H1 (cell line): Measurements from ENCODE around the gene MPP2. TPM values are rescaled to one million over a fixed set of nuclear protein-coding genes. Genes with fewer than 3 reads are reported as not detected.

Experiments
- CTCF ChIA-PET: fragments of 300-600 bp; sonication (Branson Sonifier 250); formaldehyde crosslinking; loops from one replicate; lab custom pipeline; 2021; ENCODE audit not compliant: partially characterized antibody; lab: Charles Lee
- POLR2A ChIA-PET: fragments of 300-600 bp; sonication (Branson Sonifier 250); formaldehyde crosslinking; loops from one replicate; lab custom pipeline; 2021; ENCODE audit warnings: inconsistent platforms; ENCODE audit not compliant: partially characterized antibody; lab: Charles Lee
- DNase-seq, 2 experiments: peaks; one replicate each; pipeline versions ENCODE4 v3.0.0 to v3.0.0-alpha.2; 2010 to 2022; ENCODE audit warnings: low spot score in 2 of 2, low read depth in 1 of 2, mixed read lengths in 1 of 2
- FAIRE-seq: peaks from 2 replicates; lab custom pipeline; 2011; peaks lifted over from hg19 to GRCh38; lab: Jason Lieb, UNC
- H2AFZ ChIP-seq: 2 replicates; pipeline ENCODE4 v1.8.1; 2012; ENCODE audit warnings: low read length, inconsistent platforms
- H2AK5ac ChIP-seq: 2 replicates; pipeline ENCODE4 v1.6.1; 2013; ENCODE audit warnings: low read depth, low read length
- H2BK120ac ChIP-seq: replicated peaks from 2 replicates; pipeline ENCODE3; 2013; ENCODE audit warnings: low read depth, low read length, inconsistent platforms
- H2BK12ac ChIP-seq: 2 replicates; pipeline ENCODE4 v1.6.1; 2013; ENCODE audit warnings: low read depth, low read length
- H2BK15ac ChIP-seq: 2 replicates; pipeline ENCODE4 v1.6.1; 2013; ENCODE audit warnings: low read length
- H2BK20ac ChIP-seq: 2 replicates; pipeline ENCODE4 v1.6.1; 2013; ENCODE audit warnings: low read length
- H2BK5ac ChIP-seq: 2 replicates; pipeline ENCODE4 v1.6.1; 2013; ENCODE audit warnings: low read depth, low read length
- H3K14ac ChIP-seq: 2 replicates; pipeline ENCODE4 v1.6.1; 2013; ENCODE audit warnings: inconsistent platforms; ENCODE audit not compliant: insufficient read length
- H3K18ac ChIP-seq: 2 replicates; pipeline ENCODE4 v1.6.1; 2013; ENCODE audit warnings: low read length; ENCODE audit errors: extremely low read depth
- H3K23ac ChIP-seq: 2 replicates; pipeline ENCODE4 v1.6.1; 2013; ENCODE audit warnings: inconsistent platforms; ENCODE audit not compliant: insufficient read length
- H3K23me2 ChIP-seq: 2 replicates; pipeline ENCODE4 v1.6.1; 2013; ENCODE audit warnings: low read depth, low read length
- H3K27ac ChIP-seq: 2 replicates; pipeline ENCODE4 v1.6.1; 2011; ENCODE audit warnings: low read depth, low read length, inconsistent platforms
- H3K27me3 ChIP-seq, 4 experiments: replicated peaks in 1 of 4; 1 replicate in 1 of 4; 2 replicates in 3 of 4; pipeline versions ENCODE4 v1.6.1 to v1.8.1; 2011 to 2013; ENCODE audit warnings: low read length in 3 of 4, mild to moderate bottlenecking in 3 of 4, inconsistent platforms in 2 of 4, mixed read lengths in 2 of 4, moderate library complexity in 1 of 4; ENCODE audit not compliant: control insufficient read depth in 3 of 4, insufficient read depth in 3 of 4; ENCODE audit errors: extremely low read depth in 1 of 4
- H3K36me3 ChIP-seq, 4 experiments: 2 replicates each; pipeline versions ENCODE4 v1.6.1 to v1.8.1; 2011 to 2013; ENCODE audit warnings: mild to moderate bottlenecking in 4 of 4, low read length in 3 of 4, moderate library complexity in 2 of 4, control low read depth in 1 of 4, inconsistent platforms in 1 of 4; ENCODE audit not compliant: insufficient read depth in 4 of 4, control insufficient read depth in 2 of 4
- H3K4ac ChIP-seq: replicated peaks from 2 replicates; pipeline ENCODE3; 2013; ENCODE audit warnings: low read length, low read depth, mixed read lengths, inconsistent platforms; ENCODE audit not compliant: insufficient read length
- H3K4me1 ChIP-seq, 4 experiments: replicated peaks in 1 of 4; 1 replicate in 1 of 4; 2 replicates in 3 of 4; pipeline versions ENCODE4 v1.6.1 to v1.8.1; 2011 to 2013; ENCODE audit warnings: low read length in 3 of 4, inconsistent platforms in 2 of 4, mixed read lengths in 1 of 4; ENCODE audit not compliant: insufficient read depth in 4 of 4, control insufficient read depth in 3 of 4
- H3K4me2 ChIP-seq, 2 experiments: 2 replicates each; pipeline versions ENCODE4 v1.6.1 to v1.8.1; 2011 to 2013; ENCODE audit warnings: low read depth in 2 of 2, low read length in 2 of 2, control low read depth in 1 of 2, inconsistent platforms in 1 of 2, mild to moderate bottlenecking in 1 of 2; ENCODE audit not compliant: insufficient read depth in 1 of 2
- H3K4me3 ChIP-seq, 4 experiments: fragments of 200-600, 300-600 bp in 1 of 4; sonication (generic), shearing (Covaris generic), sonication (Bioruptor Twin) in 1 of 4; 2 replicates each; pipeline versions ENCODE4 v1.5.1 to v1.8.1; 2011 to 2016; ENCODE audit warnings: low read length in 4 of 4, low read depth in 3 of 4, control low read depth in 2 of 4, inconsistent platforms in 2 of 4, mild to moderate bottlenecking in 2 of 4, mixed read lengths in 1 of 4, moderate library complexity in 1 of 4; ENCODE audit not compliant: insufficient read depth in 2 of 4; ENCODE audit errors: extremely low read depth in 1 of 4
- H3K56ac ChIP-seq: replicated peaks from 2 replicates; pipeline ENCODE3; 2013; ENCODE audit warnings: low read depth, mild to moderate bottlenecking, mixed read lengths, low read length, inconsistent platforms; ENCODE audit not compliant: insufficient read length
- H3K79me1 ChIP-seq: 2 replicates; pipeline ENCODE4 v1.6.1; 2013; ENCODE audit warnings: low read depth, low read length, control low read depth
- H3K79me2 ChIP-seq, 2 experiments: 2 replicates each; pipeline versions ENCODE4 v1.6.1 to v1.8.1; 2012 to 2013; ENCODE audit warnings: low read length in 2 of 2, mild to moderate bottlenecking in 2 of 2, inconsistent platforms in 1 of 2; ENCODE audit not compliant: insufficient read depth in 2 of 2, control insufficient read depth in 1 of 2
- H3K9ac ChIP-seq, 4 experiments: replicated peaks in 1 of 4; 1 replicate in 1 of 4; 2 replicates in 3 of 4; pipeline versions ENCODE4 v1.6.1 to v1.8.1; 2011 to 2013; ENCODE audit warnings: low read depth in 3 of 4, low read length in 3 of 4, control low read depth in 2 of 4, mild to moderate bottlenecking in 2 of 4, moderate library complexity in 2 of 4, inconsistent platforms in 1 of 4; ENCODE audit errors: extremely low read depth in 1 of 4
- H3K9me3 ChIP-seq, 2 experiments: 2 replicates each; pipeline versions ENCODE4 v1.6.1 to v1.8.1; 2012 to 2013; ENCODE audit warnings: mild to moderate bottlenecking in 2 of 2, moderate library complexity in 2 of 2, control low read depth in 1 of 2, inconsistent platforms in 1 of 2, low read depth in 1 of 2, low read length in 1 of 2, mixed read lengths in 1 of 2; ENCODE audit not compliant: insufficient read depth in 2 of 2
- H4K20me1 ChIP-seq, 2 experiments: replicated peaks in 1 of 2; 2 replicates each; pipeline versions ENCODE3 to v1.8.1; 2011 to 2013; ENCODE audit warnings: inconsistent platforms in 2 of 2, low read length in 2 of 2, mild to moderate bottlenecking in 1 of 2; ENCODE audit not compliant: insufficient read depth in 2 of 2, control insufficient read depth in 1 of 2
- H4K5ac ChIP-seq: 2 replicates; pipeline ENCODE4 v1.6.1; 2013; ENCODE audit warnings: low read length, low read depth, mixed read lengths, inconsistent platforms; ENCODE audit not compliant: insufficient read length
- H4K8ac ChIP-seq: 2 replicates; pipeline ENCODE4 v1.8.0; 2013; ENCODE audit warnings: mild to moderate bottlenecking, moderate library complexity, low read length, inconsistent platforms; ENCODE audit not compliant: insufficient read depth; ENCODE audit errors: extremely low read depth
- H4K91ac ChIP-seq: replicated peaks from 2 replicates; pipeline ENCODE3; 2013; ENCODE audit warnings: low read length, mixed read lengths, inconsistent platforms; ENCODE audit not compliant: insufficient read length
- CREB1 ChIP-seq: IDR thresholded peaks from 2 replicates; pipeline ENCODE4 v1.6.1; 2012; ENCODE audit warnings: inconsistent platforms
- CTBP2 ChIP-seq: IDR thresholded peaks from 2 replicates; pipeline ENCODE4 v1.7.0; 2011; ENCODE audit warnings: borderline replicate concordance, mild to moderate bottlenecking, moderate library complexity, mixed read lengths, low read length; ENCODE audit not compliant: insufficient read depth, insufficient read length
- SIN3A ChIP-seq, 2 experiments: IDR thresholded peaks in 1 of 2; conservative IDR thresholded peaks in 1 of 2; 2 replicates each; pipeline ENCODE4 v1.6.1; 2011 to 2012; ENCODE audit warnings: low read length in 2 of 2, improper control_type of control experiment in 1 of 2, low read depth in 1 of 2, mild to moderate bottlenecking in 1 of 2
- SIRT6 ChIP-seq: IDR thresholded peaks from one replicate; pipeline ENCODE4 v1.7.1; 2012; ENCODE audit warnings: low read length, inconsistent platforms
- SP4 ChIP-seq: IDR thresholded peaks from 2 replicates; pipeline ENCODE4 v1.6.1; 2012; ENCODE audit warnings: low read length, inconsistent platforms
- WGBS, 2 experiments: shearing (Covaris generic) in 1 of 2; methylation state at CpG; one replicate each; pipeline versions ENCODE4 v1.1.6 to v1.1.7; 2013 to 2015; ENCODE audit warnings: low lambda C conversion rate in 2 of 2, mixed read lengths in 2 of 2, inconsistent platforms in 1 of 2, low coverage in 1 of 2, missing lambda C conversion rate in 1 of 2; ENCODE audit not compliant: insufficient replicate concordance in 2 of 2, insufficient coverage in 1 of 2, insufficient read length in 1 of 2; ENCODE audit errors: extremely low coverage in 1 of 2, missing lambda C conversion rate in 1 of 2; 5-methylcytosine and 5-hydroxymethylcytosine counted together
- polyA plus RNA-seq, 7 experiments: library from polyadenylated mRNA; depleted of rRNA in 3 of 7; stranded (reverse) in 5 of 7; unstranded in 2 of 7; fragments of >200 nt in 5 of 7; fragments of 200-250 nt in 2 of 7; gene quantifications; 1 replicate in 5 of 7; 2 replicates in 1 of 7; 4 replicates in 1 of 7; pipeline versions ENCODE4 v1.2.1 to v1.2.3, GENCODE V29; 2011 to 2013; ENCODE audit warnings: missing spikeins in 2 of 7, mixed read lengths in 2 of 7
- total RNA-seq: library from RNA; stranded (reverse); fragmentation: NEBNext Ultra II Directional; extraction: Animal tissue kit (Norgen Biotek cat#: 25700); gene quantifications from 2 replicates; pipeline ENCODE4 v1.2.1, GENCODE V29; 2021

Gene MPP2
- total and polyA plus RNA-seq, 2 of the 8 experiments (the other 6 are each of a cell fraction or from before 2014, with no cell fraction given) = 30.9 to 34.1 TPM

- H3K79me2 ChIP-seq = no peaks in the 10 kb centered on the region
- no peak overlapping the region for H3K4me3 ChIP-seq
- no peak overlapping the region for H3K9ac ChIP-seq
- no peak overlapping the region for H3K14ac ChIP-seq
- H3K79me1 ChIP-seq = no peaks in the 10 kb centered on the region
- no peak for FAIRE-seq
- peaks cover 0 to 3% (median 0%) of the 10 kb centered on the region in 4 experiments; a peak in 2 of 7 replicates for H3K27me3 ChIP-seq
- WGBS, 2 experiments = 90% methylated on average over 4 of the region's 4 CpGs; no CpG with 5 or more reads in 1 of the 2 experiments
- no peak overlapping the region for H2AFZ ChIP-seq
- H2BK12ac ChIP-seq = no peak overlapping the region
- ChIA-PET CTCF (interaction anchor here (0.6 to 3.2 kb wide), 39 partner anchors 8 to 834 kb away, joined by 3 to 27 read pairs (median 5); partner anchors contain the start of gene MPP3), POLR2A (interaction anchor here (1.1 to 1.8 kb wide), 4 partner anchors 35 to 70 kb away, joined by 3 to 6 read pairs (median 4); no protein-coding TSS in a partner anchor)
- no peak overlapping the region for H2BK120ac ChIP-seq
- no peak overlapping the region for H4K5ac ChIP-seq
- H3K23me2 ChIP-seq = no peaks in the 10 kb centered on the region
- H4K91ac ChIP-seq = no peak overlapping the region
- H3K9me3 ChIP-seq = no peaks in the 10 kb centered on the region
- H3K23ac ChIP-seq = no peak overlapping the region
- H3K4ac ChIP-seq = no peak overlapping the region
- H3K4me2 ChIP-seq = no peak overlapping the region
- no peak overlapping the region for H2BK20ac ChIP-seq
- H2BK15ac ChIP-seq = no peak overlapping the region
- H3K56ac ChIP-seq = peak overlapping the region; percentile 73
- H3K27ac ChIP-seq = no peak overlapping the region
- H3K36me3 ChIP-seq = no peaks in the 10 kb centered on the region
- H3K18ac ChIP-seq = no peak overlapping the region
- no peak for TF ChIP-seq SIN3A (conservative IDR thresholded peaks at IDR 0.05 in 1 of 2, IDR thresholded peaks at IDR 0.05 in 1 of 2; ENCODE audit: low read depth in 1 of 2, low read length in 2 of 2)
- no peak for TF ChIP-seq CREB1
- no peak for TF ChIP-seq SP4
- no peak for TF ChIP-seq CTBP2
- no peak for TF ChIP-seq SIRT6
- H4K20me1 ChIP-seq = no peaks in the 10 kb centered on the region
- no peak overlapping the region for H2AK5ac ChIP-seq
- H4K8ac ChIP-seq = no peak overlapping the region
- no peak overlapping the region for H2BK5ac ChIP-seq
- no peak for DNase-seq
- H3K4me1 ChIP-seq = peaks cover 0 to 5% (median 1%) of the 10 kb centered on the region in 4 experiments; a peak in 2 of 7 replicates
These were observed 61.6 kb downstream of the MPP2 start for GRCh38 chr17:43845766-43846165.
